ENCODE results near the gene PIH1D1. TPM values are rescaled to one million over a fixed set of nuclear protein-coding genes. Genes with fewer than 3 reads are reported as not detected.

PIH1D1 gene
- total and polyA plus RNA-seq, 2 of the 13 experiments (the other 11 are each of a cell fraction or from before 2014, with no cell fraction given), result 110 to 137 TPM

DNA sequence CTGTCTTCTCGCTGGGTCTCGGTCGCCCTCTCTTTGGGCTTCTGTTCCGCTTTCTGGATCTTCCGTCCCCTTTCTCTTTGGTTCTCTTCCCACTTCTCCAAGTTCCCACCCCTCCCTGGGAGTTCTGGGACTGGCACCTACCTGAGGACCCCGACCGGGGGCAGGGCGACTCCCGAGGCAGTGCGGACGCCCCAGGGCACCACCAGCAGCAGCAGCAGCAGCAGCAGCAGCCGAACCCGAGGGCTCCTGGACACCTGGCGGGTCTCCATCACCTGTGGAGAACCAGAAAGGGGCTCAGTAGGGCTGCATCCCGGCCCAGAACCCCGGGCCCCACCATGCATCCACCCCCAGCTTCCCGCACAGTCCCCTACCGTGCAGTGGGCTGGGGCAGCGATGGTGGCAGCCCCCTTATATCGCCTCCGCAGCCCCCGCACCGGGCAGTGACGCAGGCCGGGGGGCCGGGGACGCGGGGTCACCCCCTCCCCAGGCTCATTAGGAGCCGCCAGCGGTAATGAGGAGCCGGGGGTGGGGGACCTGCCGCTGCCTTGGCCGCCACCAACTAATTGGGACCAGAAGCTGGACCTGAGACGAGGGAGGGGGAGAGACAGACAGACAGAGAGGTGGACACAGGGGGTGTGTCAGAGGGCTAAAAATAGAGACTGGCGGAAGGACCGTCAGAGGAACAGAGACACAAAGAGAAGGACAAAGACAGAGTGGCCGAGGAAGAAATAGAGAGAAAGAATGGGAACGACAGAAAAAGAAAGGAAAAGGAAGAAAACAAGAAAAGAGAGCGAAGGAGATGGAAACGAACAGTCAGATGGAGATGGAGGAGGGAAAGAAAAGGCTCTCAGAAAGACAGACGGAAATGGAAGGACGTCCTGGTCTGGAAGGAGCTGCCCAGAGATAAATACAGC is 28.3 kb downstream of the PIH1D1 start, which contains the start of gene PTH2:
Gene PTH2 (minus strand): TSS at position 371 of the 914 bp plus-strand sequence. CDS start 102 bp downstream, at position 269.
- no peaks in the 10 kb centered on the region for H3K79me2 ChIP-seq (ENCODE audit: insufficient read depth, low read length)
- no peak for ATAC-seq
- H3K27me3 ChIP-seq (ENCODE audit: control insufficient read depth in 1 of 2, insufficient read depth in 2 of 2, low read length in 2 of 2), result peaks cover 16 to 87% of the 10 kb centered on the region in 2 experiments
- H3K27ac ChIP-seq (ENCODE audit: extremely low read length, insufficient read depth, low read length), result no peak within 1 kb of the TSS
- no TSS peak for BruUV-seq (replicated peaks)
- intact Hi-C loops (cut with micrococcal nuclease; ENCODE audit: unreplicated experiment), result no loop called here
- 0 out of 2 replicates have a peak within 1 kb of the TSS, but pooled peaks have one; percentile 2 for H3K4me2 ChIP-seq (ENCODE audit: low read depth, low read length)
- POLR2A ChIA-PET, result no interaction called here
- no peaks in the 10 kb centered on the region for H3K9me3 ChIP-seq (ENCODE audit: low read length)
- FAIRE-seq, result no peak
- WGBS (ENCODE audit: low lambda C conversion rate), result 24% methylated on average over 37 of the region's 42 CpGs
- peaks cover 13% of the 10 kb centered on the region for H3K4me1 ChIP-seq (ENCODE audit: insufficient read depth, low read length)
- no peak for DNase-seq (ENCODE audit: low spot score)
- TF ChIP-seq, protein P1, sequence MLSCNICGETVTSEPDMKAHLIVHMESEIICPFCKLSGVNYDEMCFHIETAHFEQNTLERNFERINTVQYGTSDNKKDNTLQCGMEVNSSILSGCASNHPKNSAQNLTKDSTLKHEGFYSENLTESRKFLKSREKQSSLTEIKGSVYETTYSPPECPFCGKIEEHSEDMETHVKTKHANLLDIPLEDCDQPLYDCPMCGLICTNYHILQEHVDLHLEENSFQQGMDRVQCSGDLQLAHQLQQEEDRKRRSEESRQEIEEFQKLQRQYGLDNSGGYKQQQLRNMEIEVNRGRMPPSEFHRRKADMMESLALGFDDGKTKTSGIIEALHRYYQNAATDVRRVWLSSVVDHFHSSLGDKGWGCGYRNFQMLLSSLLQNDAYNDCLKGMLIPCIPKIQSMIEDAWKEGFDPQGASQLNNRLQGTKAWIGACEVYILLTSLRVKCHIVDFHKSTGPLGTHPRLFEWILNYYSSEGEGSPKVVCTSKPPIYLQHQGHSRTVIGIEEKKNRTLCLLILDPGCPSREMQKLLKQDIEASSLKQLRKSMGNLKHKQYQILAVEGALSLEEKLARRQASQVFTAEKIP (CRISPR knock-in tag; IDR thresholded peaks at IDR 0.05; ENCODE audit: borderline replicate concordance), result no peak
- TF ChIP-seq YEATS2 (CRISPR knock-in tag; IDR thresholded peaks at IDR 0.05; ENCODE audit: borderline replicate concordance) (no peak), JUN (CRISPR knock-in tag; IDR thresholded peaks at IDR 0.05) (no peak), EHMT2 (IDR thresholded peaks at IDR 0.05; ENCODE audit: borderline replicate concordance, low read depth, low read length) (no peak), FLYWCH1 (CRISPR knock-in tag; IDR thresholded peaks at IDR 0.05) (no peak), ZSCAN21 (CRISPR knock-in tag; IDR thresholded peaks at IDR 0.05; ENCODE audit: borderline replicate concordance) (no peak)
- TF ChIP-seq, protein P2, sequence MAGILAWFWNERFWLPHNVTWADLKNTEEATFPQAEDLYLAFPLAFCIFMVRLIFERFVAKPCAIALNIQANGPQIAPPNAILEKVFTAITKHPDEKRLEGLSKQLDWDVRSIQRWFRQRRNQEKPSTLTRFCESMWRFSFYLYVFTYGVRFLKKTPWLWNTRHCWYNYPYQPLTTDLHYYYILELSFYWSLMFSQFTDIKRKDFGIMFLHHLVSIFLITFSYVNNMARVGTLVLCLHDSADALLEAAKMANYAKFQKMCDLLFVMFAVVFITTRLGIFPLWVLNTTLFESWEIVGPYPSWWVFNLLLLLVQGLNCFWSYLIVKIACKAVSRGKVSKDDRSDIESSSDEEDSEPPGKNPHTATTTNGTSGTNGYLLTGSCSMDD (CRISPR knock-in tag; IDR thresholded peaks at IDR 0.05), result no peak
- TF ChIP-seq, protein P3, sequence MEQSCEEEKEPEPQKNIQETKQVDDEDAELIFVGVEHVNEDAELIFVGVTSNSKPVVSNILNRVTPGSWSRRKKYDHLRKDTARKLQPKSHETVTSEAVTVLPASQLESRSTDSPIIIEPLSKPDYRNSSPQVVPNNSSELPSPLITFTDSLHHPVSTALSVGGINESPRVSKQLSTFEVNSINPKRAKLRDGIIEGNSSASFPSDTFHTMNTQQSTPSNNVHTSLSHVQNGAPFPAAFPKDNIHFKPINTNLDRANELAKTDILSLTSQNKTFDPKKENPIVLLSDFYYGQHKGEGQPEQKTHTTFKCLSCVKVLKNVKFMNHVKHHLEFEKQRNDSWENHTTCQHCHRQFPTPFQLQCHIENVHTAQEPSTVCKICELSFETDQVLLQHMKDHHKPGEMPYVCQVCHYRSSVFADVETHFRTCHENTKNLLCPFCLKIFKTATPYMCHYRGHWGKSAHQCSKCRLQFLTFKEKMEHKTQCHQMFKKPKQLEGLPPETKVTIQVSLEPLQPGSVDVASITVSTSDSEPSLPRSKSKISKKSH (CRISPR knock-in tag; IDR thresholded peaks at IDR 0.05; ENCODE audit: borderline replicate concordance), result no peak
- TF ChIP-seq, protein P4, sequence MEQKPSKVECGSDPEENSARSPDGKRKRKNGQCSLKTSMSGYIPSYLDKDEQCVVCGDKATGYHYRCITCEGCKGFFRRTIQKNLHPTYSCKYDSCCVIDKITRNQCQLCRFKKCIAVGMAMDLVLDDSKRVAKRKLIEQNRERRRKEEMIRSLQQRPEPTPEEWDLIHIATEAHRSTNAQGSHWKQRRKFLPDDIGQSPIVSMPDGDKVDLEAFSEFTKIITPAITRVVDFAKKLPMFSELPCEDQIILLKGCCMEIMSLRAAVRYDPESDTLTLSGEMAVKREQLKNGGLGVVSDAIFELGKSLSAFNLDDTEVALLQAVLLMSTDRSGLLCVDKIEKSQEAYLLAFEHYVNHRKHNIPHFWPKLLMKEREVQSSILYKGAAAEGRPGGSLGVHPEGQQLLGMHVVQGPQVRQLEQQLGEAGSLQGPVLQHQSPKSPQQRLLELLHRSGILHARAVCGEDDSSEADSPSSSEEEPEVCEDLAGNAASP (CRISPR knock-in tag; IDR thresholded peaks at IDR 0.05; ENCODE audit: borderline replicate concordance), result no peak
- TF ChIP-seq, protein P5, sequence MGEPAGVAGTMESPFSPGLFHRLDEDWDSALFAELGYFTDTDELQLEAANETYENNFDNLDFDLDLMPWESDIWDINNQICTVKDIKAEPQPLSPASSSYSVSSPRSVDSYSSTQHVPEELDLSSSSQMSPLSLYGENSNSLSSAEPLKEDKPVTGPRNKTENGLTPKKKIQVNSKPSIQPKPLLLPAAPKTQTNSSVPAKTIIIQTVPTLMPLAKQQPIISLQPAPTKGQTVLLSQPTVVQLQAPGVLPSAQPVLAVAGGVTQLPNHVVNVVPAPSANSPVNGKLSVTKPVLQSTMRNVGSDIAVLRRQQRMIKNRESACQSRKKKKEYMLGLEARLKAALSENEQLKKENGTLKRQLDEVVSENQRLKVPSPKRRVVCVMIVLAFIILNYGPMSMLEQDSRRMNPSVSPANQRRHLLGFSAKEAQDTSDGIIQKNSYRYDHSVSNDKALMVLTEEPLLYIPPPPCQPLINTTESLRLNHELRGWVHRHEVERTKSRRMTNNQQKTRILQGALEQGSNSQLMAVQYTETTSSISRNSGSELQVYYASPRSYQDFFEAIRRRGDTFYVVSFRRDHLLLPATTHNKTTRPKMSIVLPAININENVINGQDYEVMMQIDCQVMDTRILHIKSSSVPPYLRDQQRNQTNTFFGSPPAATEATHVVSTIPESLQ (CRISPR knock-in tag; conservative IDR thresholded peaks at IDR 0.05), result no peak
- TF ChIP-seq, protein P6, sequence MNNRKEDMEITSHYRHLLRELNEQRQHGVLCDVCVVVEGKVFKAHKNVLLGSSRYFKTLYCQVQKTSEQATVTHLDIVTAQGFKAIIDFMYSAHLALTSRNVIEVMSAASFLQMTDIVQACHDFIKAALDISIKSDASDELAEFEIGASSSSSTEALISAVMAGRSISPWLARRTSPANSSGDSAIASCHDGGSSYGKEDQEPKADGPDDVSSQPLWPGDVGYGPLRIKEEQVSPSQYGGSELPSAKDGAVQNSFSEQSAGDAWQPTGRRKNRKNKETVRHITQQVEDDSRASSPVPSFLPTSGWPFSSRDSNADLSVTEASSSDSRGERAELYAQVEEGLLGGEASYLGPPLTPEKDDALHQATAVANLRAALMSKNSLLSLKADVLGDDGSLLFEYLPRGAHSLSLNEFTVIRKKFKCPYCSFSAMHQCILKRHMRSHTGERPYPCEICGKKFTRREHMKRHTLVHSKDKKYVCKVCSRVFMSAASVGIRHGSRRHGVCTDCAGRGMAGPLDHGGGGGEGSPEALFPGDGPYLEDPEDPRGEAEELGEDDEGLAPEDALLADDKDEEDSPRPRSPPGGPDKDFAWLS (CRISPR knock-in tag; IDR thresholded peaks at IDR 0.05; ENCODE audit: borderline replicate concordance), result no peak
- CTCF ChIA-PET (ENCODE audit: low intra/inter-chr PET ratio, low total read pairs), result no interaction called here
- in situ Hi-C loops (cut with HindIII; ENCODE audit: extremely low pct_ligation_motif_present, low pct_unique_long_range_greater_than_20kb), result no loop called here
- H4K20me1 ChIP-seq (ENCODE audit: insufficient read depth, low read length), result no peaks in the 10 kb centered on the region
- H3K4me3 ChIP-seq (replicated peaks in 1 of 3; ENCODE audit: insufficient read depth in 1 of 3, low read depth in 2 of 3, low read length in 3 of 3), result peak within 1 kb of the TSS in 1 of 3 experiments; percentile 26; a peak in 1 of 6 replicates
- H2AFZ ChIP-seq (ENCODE audit: low read length), result no peak within 1 kb of the TSS
- no peak within 1 kb of the TSS for H3K9ac ChIP-seq (ENCODE audit: insufficient read depth, low read depth, low read length)
- no peaks in the 10 kb centered on the region for H3K36me3 ChIP-seq (replicated peaks in 1 of 2; ENCODE audit: control insufficient read depth in 1 of 2, insufficient read depth in 2 of 2, low read length in 2 of 2)
